Stomach smooth muscle (tissue), 2 donors: ENCODE data around the gene CYP1B1.
"Not testable (repeated sequence)": the region's sequence is repeated elsewhere in the genome, so short reads cannot be mapped to it uniquely, and the experiment has no call there.

Source experiments
- H3K27ac ChIP-seq: one replicate; pipeline ENCODE4 v1.7.0; 2013; ENCODE audit warnings: mild to moderate bottlenecking, low read length, inconsistent platforms
- H3K27me3 ChIP-seq, 2 donors: one replicate each; pipeline ENCODE4 v1.7.0; 2013; ENCODE audit warnings: low read length in 2 of 2; ENCODE audit not compliant: insufficient read depth in 2 of 2, control insufficient read depth in 1 of 2
- H3K36me3 ChIP-seq, 2 donors: one replicate each; pipeline ENCODE4 v1.7.0; 2013; ENCODE audit warnings: low read length in 2 of 2; ENCODE audit not compliant: control insufficient read depth in 2 of 2, insufficient read depth in 2 of 2
- H3K4me1 ChIP-seq: one replicate; pipeline ENCODE4 v1.7.0; 2013; ENCODE audit warnings: low read length; ENCODE audit not compliant: control insufficient read depth, insufficient read depth
- H3K4me3 ChIP-seq, 2 donors: one replicate each; pipeline ENCODE4 v1.7.0; 2013; ENCODE audit warnings: low read length in 2 of 2
- H3K9ac ChIP-seq, 2 donors: one replicate each; pipeline ENCODE4 v1.7.0; 2013; ENCODE audit warnings: low read length in 2 of 2, mild to moderate bottlenecking in 1 of 2
- H3K9me3 ChIP-seq, 2 donors: one replicate each; pipeline ENCODE4 v1.7.0; 2013; ENCODE audit warnings: low read length in 2 of 2; ENCODE audit not compliant: control insufficient read depth in 2 of 2
- donor health status: healthy.
- donor health status: Pancreatic carcinoma.

The CYP1B1 gene

GRCh38 chr2:38113051-38113450 is 37.1 kb upstream of the CYP1B1 start:
- Histone ChIP-seq H3K27me3 (no peaks in the 10 kb centered on the region), H3K9ac (no peak overlapping the region), H3K4me1 (peaks cover 5% of the 10 kb centered on the region), H3K4me3 (no peak overlapping the region), H3K27ac (no peak overlapping the region), H3K36me3 (no peaks in the 10 kb centered on the region), H3K9me3 (no peaks in the 10 kb centered on the region)

- H3K4me1 ChIP-seq, H3K27ac ChIP-seq, H3K9me3 ChIP-seq, H3K9ac ChIP-seq, H3K4me3 ChIP-seq, H3K36me3 ChIP-seq, H3K27me3 ChIP-seq: not testable (repeated sequence)
Observed at GRCh38 chr2:38111350-38111749, 35.4 kb upstream of the CYP1B1 start.

- Histone ChIP-seq H3K9me3 (no peaks in the 10 kb centered on the region), H3K36me3 (no peaks in the 10 kb centered on the region), H3K27me3 (no peaks in the 10 kb centered on the region), H3K9ac (no peak overlapping the region), H3K4me1 (peaks cover 9% of the 10 kb centered on the region), H3K27ac (no peak overlapping the region), H3K4me3 (no peak overlapping the region)
Observed at GRCh38 chr2:38109732-38110181, 33.8 kb upstream of the CYP1B1 start.

GRCh38 chr2:38108907-38109731 is 33.2 kb upstream of the CYP1B1 start:
- H3K27ac ChIP-seq = no peak overlapping the region
- no peaks in the 10 kb centered on the region for H3K27me3 ChIP-seq

GRCh38 chr2:38107738-38108410 is 31.9 kb upstream of the CYP1B1 start:
- Histone ChIP-seq H3K4me3 (no peak overlapping the region), H3K9me3 (no peaks in the 10 kb centered on the region), H3K27ac (no peak overlapping the region), H3K27me3 (no peaks in the 10 kb centered on the region), H3K36me3 (no peaks in the 10 kb centered on the region), H3K9ac (no peak overlapping the region), H3K4me1 (peaks cover 9% of the 10 kb centered on the region)

More at GRCh38 chr2:38108907-38109731, 33.2 kb upstream of the CYP1B1 start:
- H3K36me3 ChIP-seq = no peaks in the 10 kb centered on the region
- no peak overlapping the region for H3K9ac ChIP-seq
- peaks cover 9% of the 10 kb centered on the region for H3K4me1 ChIP-seq
- H3K4me3 ChIP-seq = no peak overlapping the region
- no peaks in the 10 kb centered on the region for H3K9me3 ChIP-seq

GRCh38 chr2:38106405-38107094 is 30.6 kb upstream of the CYP1B1 start:
- H3K9me3 ChIP-seq = no peaks in the 10 kb centered on the region
- H3K27ac ChIP-seq = peak overlapping the region; percentile 7
- no peak overlapping the region for H3K4me3 ChIP-seq
- peaks cover 9% of the 10 kb centered on the region for H3K4me1 ChIP-seq
- H3K36me3 ChIP-seq = no peaks in the 10 kb centered on the region
- no peaks in the 10 kb centered on the region for H3K27me3 ChIP-seq
- H3K9ac ChIP-seq = no peak overlapping the region

GRCh38 chr2:38105922-38106321 is 30.0 kb upstream of the CYP1B1 start:
- Histone ChIP-seq H3K9ac (no peak overlapping the region), H3K27me3 (no peaks in the 10 kb centered on the region), H3K27ac (peak overlapping the region; percentile 7), H3K4me3 (no peak overlapping the region), H3K4me1 (peaks cover 9% of the 10 kb centered on the region), H3K36me3 (no peaks in the 10 kb centered on the region), H3K9me3 (no peaks in the 10 kb centered on the region)

GRCh38 chr2:38104598-38104997 is 28.6 kb upstream of the CYP1B1 start:
- H3K27ac ChIP-seq = no peak overlapping the region
- H3K4me3 ChIP-seq = no peak overlapping the region
- peaks cover 8% of the 10 kb centered on the region for H3K4me1 ChIP-seq
- H3K27me3 ChIP-seq = no peaks in the 10 kb centered on the region
- no peak overlapping the region for H3K9ac ChIP-seq
- no peaks in the 10 kb centered on the region for H3K9me3 ChIP-seq
- no peaks in the 10 kb centered on the region for H3K36me3 ChIP-seq

GRCh38 chr2:38100328-38100727 is 24.4 kb upstream of the CYP1B1 start:
- H3K27me3 ChIP-seq = no peaks in the 10 kb centered on the region
- no peak overlapping the region for H3K4me3 ChIP-seq
- no peaks in the 10 kb centered on the region for H3K36me3 ChIP-seq
- H3K9ac ChIP-seq = no peak overlapping the region
- no peak overlapping the region for H3K27ac ChIP-seq
- H3K4me1 ChIP-seq = peaks cover 3% of the 10 kb centered on the region
- no peaks in the 10 kb centered on the region for H3K9me3 ChIP-seq

- Histone ChIP-seq H3K9me3 (no peaks in the 10 kb centered on the region), H3K36me3 (no peaks in the 10 kb centered on the region), H3K9ac (no peak overlapping the region), H3K4me1 (peaks cover 3% of the 10 kb centered on the region), H3K27me3 (no peaks in the 10 kb centered on the region), H3K4me3 (peak overlapping the region in 1 of 2 donors; percentile 59), H3K27ac (no peak overlapping the region)
Observed at GRCh38 chr2:38099099-38100028, 23.4 kb upstream of the CYP1B1 start.
